ENCODE measurements around the gene FOLR1. TPM values are rescaled to one million over a fixed set of nuclear protein-coding genes. Genes with fewer than 3 reads are reported as not detected.
"Not testable (repeated sequence)": the region's sequence is repeated elsewhere in the genome, so short reads cannot be mapped to it uniquely, and the experiment has no call there.

Gene FOLR1
- polyA plus RNA-seq (ENCODE audit: insufficient read length): 19.0 TPM

- DNase-seq: no peak
Measured at GRCh38 chr11:72191961-72192381, at the start of gene FOLR1. FOLR1 (plus strand) TSS chr11:72192140; CDS start chr11:72192174, 34 bp downstream.

GRCh38 chr11:72142543-72142942 lies 49.4 kb upstream of the FOLR1 start:
- DNase-seq: not testable (repeated sequence)

GRCh38 chr11:72144807-72145565 lies 47.0 kb upstream of the FOLR1 start:
- no peak for DNase-seq

GRCh38 chr11:72146625-72147024 lies 45.3 kb upstream of the FOLR1 start:
- DNase-seq: no peak

GRCh38 chr11:72150882-72151281 lies 41.1 kb upstream of the FOLR1 start:
- no peak for DNase-seq

GRCh38 chr11:72153874-72154273 lies 38.1 kb upstream of the FOLR1 start:
- not testable (repeated sequence) for DNase-seq

GRCh38 chr11:72154816-72155215 lies 37.1 kb upstream of the FOLR1 start:
- no peak for DNase-seq

GRCh38 chr11:72155751-72156150 lies 36.2 kb upstream of the FOLR1 start:
- DNase-seq: no peak

GRCh38 chr11:72157131-72157530 lies 34.8 kb upstream of the FOLR1 start:
- no peak for DNase-seq

- DNase-seq: no peak
Measured at GRCh38 chr11:72160319-72160718, 31.6 kb upstream of the FOLR1 start.

GRCh38 chr11:72162891-72163492 lies 28.9 kb upstream of the FOLR1 start:
- no peak for DNase-seq

GRCh38 chr11:72164187-72164586 lies 27.8 kb upstream of the FOLR1 start:
- not testable (repeated sequence) for DNase-seq

- DNase-seq: not testable (repeated sequence)
Measured at GRCh38 chr11:72169046-72169555, 22.8 kb upstream of the FOLR1 start.

GRCh38 chr11:72169754-72170153 lies 22.2 kb upstream of the FOLR1 start:
- not testable (repeated sequence) for DNase-seq

GRCh38 chr11:72172043-72172442 lies 19.9 kb upstream of the FOLR1 start:
- DNase-seq: not testable (repeated sequence)

GRCh38 chr11:72173291-72173690 lies 18.6 kb upstream of the FOLR1 start:
- no peak for DNase-seq

GRCh38 chr11:72174302-72175070 lies 17.5 kb upstream of the FOLR1 start:
- DNase-seq: no peak

GRCh38 chr11:72177656-72178055 lies 14.3 kb upstream of the FOLR1 start:
- DNase-seq: no peak

- no peak for DNase-seq
Measured at GRCh38 chr11:72179049-72179803, 12.7 kb upstream of the FOLR1 start.

- no peak for DNase-seq
Measured at GRCh38 chr11:72179804-72180396, 12.0 kb upstream of the FOLR1 start.

- not testable (repeated sequence) for DNase-seq
Measured at GRCh38 chr11:72180892-72181552, 10.9 kb upstream of the FOLR1 start.
